ENCODE results near the gene AGMO. TPM values are rescaled to one million over a fixed set of nuclear protein-coding genes. Genes with fewer than 3 reads are reported as not detected.

Gene AGMO
- total and polyA plus RNA-seq, 2 experiments from 2014 or later = 0.42 to 0.55 TPM

GRCh38 chr7:15367897-15368296, 193.9 kb downstream of the AGMO start:
- no peaks in the 10 kb centered on the region for H3K36me3 ChIP-seq (ENCODE audit: insufficient read depth)
- H3K4me3 ChIP-seq = no peak overlapping the region
- H3F3A ChIP-seq (replicated peaks; ENCODE audit: low read depth) = no peaks in the 10 kb centered on the region
- no peaks in the 10 kb centered on the region for H3K9me2 ChIP-seq (ENCODE audit: insufficient read depth)
- H3K79me2 ChIP-seq (replicated peaks; ENCODE audit: insufficient read depth) = no peaks in the 10 kb centered on the region
- Mint-ChIP-seq H3K36me3 (ENCODE audit: low read depth) (no peaks in the 10 kb centered on the region), H3K4me1 (no peaks in the 10 kb centered on the region), H3K27me3 (ENCODE audit: insufficient read depth, low read depth, poor library complexity) (no peaks in the 10 kb centered on the region), H3K4me3 (no peak overlapping the region), H3K9me3 (no peaks in the 10 kb centered on the region; the same call in 2 of the 3 replicates), H3K27ac (no peak overlapping the region)
- no peak overlapping the region for H3K27ac ChIP-seq (ENCODE audit: low read depth)
- H3K4me1 ChIP-seq (ENCODE audit: insufficient read depth) = no peaks in the 10 kb centered on the region
- no peak overlapping the region for H2AFZ ChIP-seq
- no peaks in the 10 kb centered on the region for H3K27me3 ChIP-seq (ENCODE audit: insufficient read depth)
- no peak for DNase-seq (ENCODE audit: low spot score)
- H4K20me1 ChIP-seq (replicated peaks; ENCODE audit: insufficient read depth) = no peaks in the 10 kb centered on the region
- TF ChIP-seq ZNF114 (CRISPR knock-in tag; IDR thresholded peaks at IDR 0.05) = no peak
- TF ChIP-seq, protein P1, sequence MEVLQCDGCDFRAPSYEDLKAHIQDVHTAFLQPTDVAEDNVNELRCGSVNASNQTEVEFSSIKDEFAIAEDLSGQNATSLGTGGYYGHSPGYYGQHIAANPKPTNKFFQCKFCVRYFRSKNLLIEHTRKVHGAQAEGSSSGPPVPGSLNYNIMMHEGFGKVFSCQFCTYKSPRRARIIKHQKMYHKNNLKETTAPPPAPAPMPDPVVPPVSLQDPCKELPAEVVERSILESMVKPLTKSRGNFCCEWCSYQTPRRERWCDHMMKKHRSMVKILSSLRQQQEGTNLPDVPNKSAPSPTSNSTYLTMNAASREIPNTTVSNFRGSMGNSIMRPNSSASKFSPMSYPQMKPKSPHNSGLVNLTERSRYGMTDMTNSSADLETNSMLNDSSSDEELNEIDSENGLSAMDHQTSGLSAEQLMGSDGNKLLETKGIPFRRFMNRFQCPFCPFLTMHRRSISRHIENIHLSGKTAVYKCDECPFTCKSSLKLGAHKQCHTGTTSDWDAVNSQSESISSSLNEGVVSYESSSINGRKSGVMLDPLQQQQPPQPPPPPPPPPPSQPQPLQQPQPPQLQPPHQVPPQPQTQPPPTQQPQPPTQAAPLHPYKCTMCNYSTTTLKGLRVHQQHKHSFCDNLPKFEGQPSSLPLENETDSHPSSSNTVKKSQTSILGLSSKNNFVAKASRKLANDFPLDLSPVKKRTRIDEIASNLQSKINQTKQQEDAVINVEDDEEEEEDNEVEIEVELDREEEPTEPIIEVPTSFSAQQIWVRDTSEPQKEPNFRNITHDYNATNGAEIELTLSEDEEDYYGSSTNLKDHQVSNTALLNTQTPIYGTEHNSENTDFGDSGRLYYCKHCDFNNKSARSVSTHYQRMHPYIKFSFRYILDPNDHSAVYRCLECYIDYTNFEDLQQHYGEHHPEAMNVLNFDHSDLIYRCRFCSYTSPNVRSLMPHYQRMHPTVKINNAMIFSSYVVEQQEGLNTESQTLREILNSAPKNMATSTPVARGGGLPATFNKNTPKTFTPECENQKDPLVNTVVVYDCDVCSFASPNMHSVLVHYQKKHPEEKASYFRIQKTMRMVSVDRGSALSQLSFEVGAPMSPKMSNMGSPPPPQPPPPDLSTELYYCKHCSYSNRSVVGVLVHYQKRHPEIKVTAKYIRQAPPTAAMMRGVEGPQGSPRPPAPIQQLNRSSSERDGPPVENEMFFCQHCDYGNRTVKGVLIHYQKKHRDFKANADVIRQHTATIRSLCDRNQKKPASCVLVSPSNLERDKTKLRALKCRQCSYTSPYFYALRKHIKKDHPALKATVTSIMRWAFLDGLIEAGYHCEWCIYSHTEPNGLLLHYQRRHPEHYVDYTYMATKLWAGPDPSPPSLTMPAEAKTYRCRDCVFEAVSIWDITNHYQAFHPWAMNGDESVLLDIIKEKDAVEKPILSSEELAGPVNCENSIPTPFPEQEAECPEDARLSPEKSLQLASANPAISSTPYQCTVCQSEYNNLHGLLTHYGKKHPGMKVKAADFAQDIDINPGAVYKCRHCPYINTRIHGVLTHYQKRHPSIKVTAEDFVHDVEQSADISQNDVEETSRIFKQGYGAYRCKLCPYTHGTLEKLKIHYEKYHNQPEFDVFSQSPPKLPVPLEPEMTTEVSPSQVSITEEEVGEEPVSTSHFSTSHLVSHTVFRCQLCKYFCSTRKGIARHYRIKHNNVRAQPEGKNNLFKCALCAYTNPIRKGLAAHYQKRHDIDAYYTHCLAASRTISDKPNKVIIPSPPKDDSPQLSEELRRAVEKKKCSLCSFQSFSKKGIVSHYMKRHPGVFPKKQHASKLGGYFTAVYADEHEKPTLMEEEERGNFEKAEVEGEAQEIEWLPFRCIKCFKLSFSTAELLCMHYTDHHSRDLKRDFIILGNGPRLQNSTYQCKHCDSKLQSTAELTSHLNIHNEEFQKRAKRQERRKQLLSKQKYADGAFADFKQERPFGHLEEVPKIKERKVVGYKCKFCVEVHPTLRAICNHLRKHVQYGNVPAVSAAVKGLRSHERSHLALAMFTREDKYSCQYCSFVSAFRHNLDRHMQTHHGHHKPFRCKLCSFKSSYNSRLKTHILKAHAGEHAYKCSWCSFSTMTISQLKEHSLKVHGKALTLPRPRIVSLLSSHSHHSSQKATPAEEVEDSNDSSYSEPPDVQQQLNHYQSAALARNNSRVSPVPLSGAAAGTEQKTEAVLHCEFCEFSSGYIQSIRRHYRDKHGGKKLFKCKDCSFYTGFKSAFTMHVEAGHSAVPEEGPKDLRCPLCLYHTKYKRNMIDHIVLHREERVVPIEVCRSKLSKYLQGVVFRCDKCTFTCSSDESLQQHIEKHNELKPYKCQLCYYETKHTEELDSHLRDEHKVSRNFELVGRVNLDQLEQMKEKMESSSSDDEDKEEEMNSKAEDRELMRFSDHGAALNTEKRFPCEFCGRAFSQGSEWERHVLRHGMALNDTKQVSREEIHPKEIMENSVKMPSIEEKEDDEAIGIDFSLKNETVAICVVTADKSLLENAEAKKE (CRISPR knock-in tag; IDR thresholded peaks at IDR 0.05) = no peak
- no peak for TF ChIP-seq ZNF331 (CRISPR knock-in tag; IDR thresholded peaks at IDR 0.05; ENCODE audit: low read depth)
- TF ChIP-seq EZH2 (IDR thresholded peaks at IDR 0.05; ENCODE audit: low read depth, unreplicated experiment) = no peak
- TF ChIP-seq, protein P2, sequence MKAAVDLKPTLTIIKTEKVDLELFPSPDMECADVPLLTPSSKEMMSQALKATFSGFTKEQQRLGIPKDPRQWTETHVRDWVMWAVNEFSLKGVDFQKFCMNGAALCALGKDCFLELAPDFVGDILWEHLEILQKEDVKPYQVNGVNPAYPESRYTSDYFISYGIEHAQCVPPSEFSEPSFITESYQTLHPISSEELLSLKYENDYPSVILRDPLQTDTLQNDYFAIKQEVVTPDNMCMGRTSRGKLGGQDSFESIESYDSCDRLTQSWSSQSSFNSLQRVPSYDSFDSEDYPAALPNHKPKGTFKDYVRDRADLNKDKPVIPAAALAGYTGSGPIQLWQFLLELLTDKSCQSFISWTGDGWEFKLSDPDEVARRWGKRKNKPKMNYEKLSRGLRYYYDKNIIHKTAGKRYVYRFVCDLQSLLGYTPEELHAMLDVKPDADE (IDR thresholded peaks at IDR 0.05) = no peak
- TF ChIP-seq NANOG (IDR thresholded peaks at IDR 0.05; ENCODE audit: borderline replicate concordance) = no peak
- TF ChIP-seq EZH2phosphoT487 (IDR thresholded peaks at IDR 0.05; ENCODE audit: unreplicated experiment) = no peak
- ATAC-seq = no peak
- H3K4me2 ChIP-seq = no peak overlapping the region
